Measurements from ENCODE around the gene JAG2.

Gene JAG2

DNA sequence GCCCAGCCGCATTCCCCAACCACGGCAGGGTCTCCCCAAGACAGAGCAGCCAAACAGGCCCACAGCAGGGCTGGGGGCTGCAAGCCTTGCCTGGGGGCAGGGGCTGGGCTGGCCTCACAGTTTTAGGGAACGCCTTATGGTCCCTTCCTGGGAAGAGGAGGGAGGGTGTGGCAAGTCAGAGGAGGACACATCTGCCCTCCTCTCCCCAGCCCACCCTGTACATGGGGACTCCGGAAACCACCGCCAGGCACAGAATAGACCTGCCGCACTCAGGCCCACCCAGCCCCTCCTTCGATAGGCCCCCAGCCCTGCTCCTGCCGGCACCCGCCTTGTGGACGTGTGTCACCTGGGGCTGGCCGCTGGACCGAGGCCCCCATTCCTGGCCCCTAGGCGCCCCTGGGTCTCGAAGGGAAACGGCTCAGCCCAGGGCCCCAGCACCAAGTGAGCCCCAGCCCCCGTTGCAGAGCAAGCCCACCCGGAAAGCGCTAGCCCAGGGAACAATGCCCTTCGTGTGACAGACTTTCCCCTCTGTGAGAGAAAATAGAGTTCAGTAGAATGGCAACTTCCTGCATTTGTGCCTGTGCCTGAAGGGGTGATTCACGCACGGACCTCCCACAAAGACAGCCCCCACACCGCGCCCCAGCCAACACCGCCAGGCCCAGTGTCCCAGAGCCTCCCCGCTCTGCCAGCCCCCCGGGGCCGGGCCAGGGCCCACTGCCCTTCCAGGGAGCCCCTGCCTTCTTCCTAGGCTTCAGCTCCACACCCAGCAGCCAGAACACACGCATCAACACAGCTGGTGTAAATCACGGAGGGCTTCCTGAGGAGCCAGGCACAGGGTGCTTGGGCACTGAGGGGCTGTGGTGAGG lies 24.5 kb upstream of the JAG2 start:
- H3K9ac ChIP-seq (ENCODE audit: low read length): no peak overlapping the region
- H3K4me3 ChIP-seq (ENCODE audit: low read length): no peak overlapping the region
- H3K27ac ChIP-seq (ENCODE audit: low read length): no peak overlapping the region
- no peaks in the 10 kb centered on the region for H3K9me3 ChIP-seq (ENCODE audit: control insufficient read depth, low read depth, low read length)
- no peaks in the 10 kb centered on the region for H3K36me3 ChIP-seq (ENCODE audit: control insufficient read depth, low read depth, low read length)
- peaks cover 37% of the 10 kb centered on the region for H3K27me3 ChIP-seq (ENCODE audit: control insufficient read depth, insufficient read depth, low read length)
- H3K4me1 ChIP-seq (ENCODE audit: control insufficient read depth, low read depth, low read length): peaks cover 10% of the 10 kb centered on the region

DNA sequence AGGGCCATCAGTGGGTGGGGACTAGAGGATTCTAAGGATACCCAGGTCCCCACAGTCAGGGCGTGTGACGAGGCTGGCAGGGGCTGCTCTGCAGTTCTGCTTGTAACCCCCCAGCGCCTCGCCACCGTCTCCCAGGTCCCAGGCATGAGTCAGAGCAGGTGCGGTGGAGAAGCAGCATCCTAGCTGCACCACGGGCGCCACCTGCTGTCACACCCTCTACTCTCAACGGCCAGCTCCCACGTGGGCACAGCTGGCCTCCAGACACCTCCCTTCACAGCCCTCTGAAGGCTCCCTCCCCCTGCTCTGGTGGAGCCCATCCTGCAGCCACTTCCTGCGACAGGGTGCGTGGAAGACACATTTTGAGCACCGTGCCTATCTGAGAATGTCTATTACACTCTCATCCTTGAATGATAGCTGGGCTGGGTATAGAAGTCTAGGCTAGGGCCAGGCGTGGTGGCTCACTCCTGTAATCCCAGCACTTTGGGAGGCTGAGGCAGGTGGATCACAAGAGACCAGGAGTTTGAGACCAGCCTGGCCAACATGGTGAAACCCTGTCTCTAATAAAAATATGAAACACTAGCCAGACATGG lies 19.5 kb upstream of the JAG2 start:
- Histone ChIP-seq H3K9ac (ENCODE audit: low read length) (no peak overlapping the region), H3K9me3 (ENCODE audit: control insufficient read depth, low read depth, low read length) (no peaks in the 10 kb centered on the region), H3K36me3 (ENCODE audit: control insufficient read depth, low read depth, low read length) (no peaks in the 10 kb centered on the region), H3K4me1 (ENCODE audit: control insufficient read depth, low read depth, low read length) (no peaks in the 10 kb centered on the region), H3K27me3 (ENCODE audit: control insufficient read depth, insufficient read depth, low read length) (peaks cover 8% of the 10 kb centered on the region), H3K4me3 (ENCODE audit: low read length) (no peak overlapping the region), H3K27ac (ENCODE audit: low read length) (no peak overlapping the region)

DNA sequence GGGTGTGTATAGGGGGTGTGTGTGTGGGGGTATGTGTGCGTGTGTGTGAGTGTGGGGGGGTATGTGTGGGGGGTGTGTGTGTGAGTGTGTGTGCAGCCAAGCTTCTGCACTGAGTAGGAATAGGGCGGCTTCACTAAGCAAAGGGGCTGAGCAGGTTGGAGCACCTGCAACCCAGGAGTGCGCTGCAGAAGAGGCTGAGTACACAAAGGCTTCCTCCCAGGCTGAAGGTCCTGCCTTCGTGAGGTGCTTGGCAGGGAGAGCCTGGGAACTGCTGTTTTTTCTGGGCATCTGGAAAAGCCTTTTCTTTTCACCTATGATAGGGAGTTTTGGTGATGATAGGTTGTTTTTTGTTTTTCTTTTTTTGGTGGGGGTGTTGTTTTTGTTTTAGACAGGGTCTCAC lies 18.5 kb upstream of the JAG2 start:
- H3K27me3 ChIP-seq (ENCODE audit: control insufficient read depth, insufficient read depth, low read length): peaks cover 16% of the 10 kb centered on the region
- H3K4me3 ChIP-seq (ENCODE audit: low read length): no peak overlapping the region
- no peaks in the 10 kb centered on the region for H3K4me1 ChIP-seq (ENCODE audit: control insufficient read depth, low read depth, low read length)
- H3K27ac ChIP-seq (ENCODE audit: low read length): no peak overlapping the region
- H3K9ac ChIP-seq (ENCODE audit: low read length): no peak overlapping the region
- H3K36me3 ChIP-seq (ENCODE audit: control insufficient read depth, low read depth, low read length): no peaks in the 10 kb centered on the region
- H3K9me3 ChIP-seq (ENCODE audit: control insufficient read depth, low read depth, low read length): no peaks in the 10 kb centered on the region

DNA sequence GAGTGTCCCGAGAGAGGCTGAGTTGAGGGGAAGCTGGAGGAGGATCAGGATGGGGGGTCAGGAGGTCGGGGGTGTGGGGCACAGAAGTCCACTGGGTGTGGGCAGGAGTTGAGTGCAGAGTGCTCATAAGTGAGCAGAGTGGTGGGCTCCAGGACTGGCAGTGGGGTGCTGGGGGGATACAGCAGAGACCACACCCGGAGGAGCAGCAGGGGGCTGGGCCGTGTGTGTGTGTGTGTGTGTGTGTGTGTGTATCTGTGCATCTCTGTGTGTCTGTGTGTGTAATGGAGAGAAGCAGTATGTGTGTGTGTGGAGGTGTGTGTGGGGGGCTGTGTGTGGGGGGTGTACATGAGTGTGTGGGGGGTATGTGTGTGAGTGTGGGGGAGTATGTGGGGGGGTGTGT lies 17.4 kb upstream of the JAG2 start:
- no peaks in the 10 kb centered on the region for H3K4me1 ChIP-seq (ENCODE audit: control insufficient read depth, low read depth, low read length)
- H3K27ac ChIP-seq (ENCODE audit: low read length): no peak overlapping the region
- H3K27me3 ChIP-seq (ENCODE audit: control insufficient read depth, insufficient read depth, low read length): peaks cover 23% of the 10 kb centered on the region
- no peak overlapping the region for H3K9ac ChIP-seq (ENCODE audit: low read length)
- H3K4me3 ChIP-seq (ENCODE audit: low read length): no peak overlapping the region
- no peaks in the 10 kb centered on the region for H3K36me3 ChIP-seq (ENCODE audit: control insufficient read depth, low read depth, low read length)
- H3K9me3 ChIP-seq (ENCODE audit: control insufficient read depth, low read depth, low read length): no peaks in the 10 kb centered on the region

- Histone ChIP-seq H3K36me3 (ENCODE audit: control insufficient read depth, low read depth, low read length) (no peaks in the 10 kb centered on the region), H3K9me3 (ENCODE audit: control insufficient read depth, low read depth, low read length) (no peaks in the 10 kb centered on the region), H3K9ac (ENCODE audit: low read length) (no peak overlapping the region), H3K4me3 (ENCODE audit: low read length) (no peak overlapping the region), H3K27ac (ENCODE audit: low read length) (no peak overlapping the region), H3K4me1 (ENCODE audit: control insufficient read depth, low read depth, low read length) (no peaks in the 10 kb centered on the region), H3K27me3 (ENCODE audit: control insufficient read depth, insufficient read depth, low read length) (peaks cover 29% of the 10 kb centered on the region)
Measured at GRCh38 chr14:105185001-105185400, 16.4 kb upstream of the JAG2 start.

DNA sequence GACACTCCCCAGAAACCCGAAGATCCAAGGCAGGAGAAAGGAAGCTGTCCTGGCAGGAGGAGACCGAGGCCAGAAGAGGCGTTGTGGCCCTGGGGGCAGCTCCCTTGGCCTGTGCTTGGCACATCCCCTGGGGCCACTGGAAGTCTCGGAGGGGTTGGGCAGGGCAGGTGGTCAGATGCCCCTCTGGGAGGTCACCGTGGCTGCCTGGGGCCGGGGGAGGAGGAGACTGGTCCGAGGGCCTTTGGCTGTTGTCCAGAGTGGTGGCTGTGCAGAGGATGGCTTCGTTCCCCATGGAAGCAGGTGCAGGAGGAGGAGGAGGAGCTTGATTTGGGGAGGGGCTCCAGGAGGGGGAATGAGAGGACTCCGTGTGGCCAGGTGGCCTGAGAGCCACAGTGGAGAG lies 15.9 kb upstream of the JAG2 start:
- no peaks in the 10 kb centered on the region for H3K4me1 ChIP-seq (ENCODE audit: control insufficient read depth, low read depth, low read length)
- H3K27ac ChIP-seq (ENCODE audit: low read length): no peak overlapping the region
- H3K9me3 ChIP-seq (ENCODE audit: control insufficient read depth, low read depth, low read length): no peaks in the 10 kb centered on the region
- peaks cover 29% of the 10 kb centered on the region for H3K27me3 ChIP-seq (ENCODE audit: control insufficient read depth, insufficient read depth, low read length)
- H3K4me3 ChIP-seq (ENCODE audit: low read length): no peak overlapping the region
- H3K36me3 ChIP-seq (ENCODE audit: control insufficient read depth, low read depth, low read length): no peaks in the 10 kb centered on the region
- H3K9ac ChIP-seq (ENCODE audit: low read length): no peak overlapping the region

DNA sequence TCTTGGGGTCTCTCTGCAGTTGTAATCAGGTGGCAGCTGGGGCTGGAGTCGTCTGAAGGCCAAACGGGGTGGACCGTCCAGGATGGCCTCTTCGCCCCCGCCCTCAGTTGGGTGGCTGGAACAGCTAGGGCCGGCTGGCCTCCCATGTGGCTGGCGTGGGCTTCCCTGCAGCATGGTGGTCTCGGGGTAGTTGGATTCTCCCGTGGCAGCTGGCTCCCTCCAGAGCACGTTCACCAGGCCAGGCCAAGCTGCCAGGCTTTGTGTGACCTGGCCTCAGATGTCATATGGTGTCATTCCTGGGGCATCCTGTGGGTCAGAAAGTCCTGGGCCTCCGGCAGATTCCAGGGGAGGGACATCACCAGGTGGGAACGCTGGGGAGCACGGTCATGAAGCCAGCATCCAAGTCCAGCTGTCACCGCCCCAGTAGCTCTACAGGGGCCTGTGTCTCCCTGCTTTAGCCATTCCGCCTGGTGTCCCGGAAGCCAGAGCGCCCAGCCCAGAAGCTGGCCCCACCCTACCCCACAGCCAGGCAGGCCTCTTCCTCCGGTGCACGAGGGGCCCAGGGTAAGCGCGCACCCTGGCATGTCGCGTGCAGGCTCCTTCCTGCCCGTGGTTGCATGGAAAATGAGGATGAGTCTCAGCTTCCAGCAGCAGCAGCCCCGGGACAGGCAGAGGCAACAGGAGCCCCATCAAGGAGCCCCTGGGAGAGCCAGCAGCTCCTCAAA lies 13.9 kb upstream of the JAG2 start:
- Histone ChIP-seq H3K4me3 (ENCODE audit: low read length) (no peak overlapping the region), H3K27me3 (ENCODE audit: control insufficient read depth, insufficient read depth, low read length) (peaks cover 29% of the 10 kb centered on the region), H3K27ac (ENCODE audit: low read length) (no peak overlapping the region), H3K9me3 (ENCODE audit: control insufficient read depth, low read depth, low read length) (no peaks in the 10 kb centered on the region), H3K4me1 (ENCODE audit: control insufficient read depth, low read depth, low read length) (no peaks in the 10 kb centered on the region), H3K36me3 (ENCODE audit: control insufficient read depth, low read depth, low read length) (no peaks in the 10 kb centered on the region), H3K9ac (ENCODE audit: low read length) (no peak overlapping the region)

DNA sequence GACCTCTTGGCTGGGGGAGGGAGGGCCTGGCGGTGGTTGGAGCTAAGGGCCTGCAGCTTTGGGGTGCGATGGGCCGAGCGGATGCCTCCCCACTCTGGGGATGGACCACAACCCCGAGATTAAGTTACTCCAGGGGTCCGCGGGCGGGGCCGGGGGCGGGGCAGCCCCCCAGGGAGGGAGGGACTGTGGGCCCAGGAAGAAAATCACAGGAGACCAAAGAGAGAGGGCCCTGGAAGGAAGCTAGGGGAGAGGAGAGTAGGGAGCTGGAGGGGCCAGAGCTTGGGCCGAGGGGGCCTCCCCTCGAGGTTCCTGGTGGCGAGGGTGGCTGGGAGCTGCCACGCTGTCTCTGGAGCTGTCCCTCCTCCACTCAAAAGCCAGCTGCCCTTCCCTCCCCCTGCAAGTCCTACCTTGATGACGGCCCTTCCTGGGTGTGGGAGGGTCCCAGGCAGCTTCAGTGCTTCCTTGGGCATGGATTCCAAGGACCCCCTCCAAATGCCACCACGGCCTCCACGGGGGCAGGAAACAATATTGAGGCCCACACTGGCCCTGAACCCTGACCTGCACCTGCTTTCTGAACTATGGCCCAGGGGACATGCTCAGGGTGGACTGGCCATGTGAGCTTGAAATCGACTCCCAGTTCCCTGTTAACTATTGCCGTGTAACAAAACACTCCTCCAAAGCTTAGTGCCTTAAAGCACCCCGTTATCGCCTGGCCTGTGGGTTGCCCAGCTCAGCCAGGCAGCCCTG lies 13.1 kb upstream of the JAG2 start:
- Histone ChIP-seq H3K4me1 (ENCODE audit: control insufficient read depth, low read depth, low read length) (no peaks in the 10 kb centered on the region), H3K27me3 (ENCODE audit: control insufficient read depth, insufficient read depth, low read length) (peaks cover 29% of the 10 kb centered on the region), H3K4me3 (ENCODE audit: low read length) (peak overlapping the region; percentile 50), H3K36me3 (ENCODE audit: control insufficient read depth, low read depth, low read length) (no peaks in the 10 kb centered on the region), H3K9me3 (ENCODE audit: control insufficient read depth, low read depth, low read length) (no peaks in the 10 kb centered on the region), H3K9ac (ENCODE audit: low read length) (no peak overlapping the region), H3K27ac (ENCODE audit: low read length) (no peak overlapping the region)

- peaks cover 29% of the 10 kb centered on the region for H3K27me3 ChIP-seq (ENCODE audit: control insufficient read depth, insufficient read depth, low read length)
Measured at GRCh38 chr14:105180592-105181548, 12.3 kb upstream of the JAG2 start, which contains the start of gene NUDT14. NUDT14 (minus strand) TSS chr14:105181312; CDS start chr14:105181209, 103 bp downstream.

GRCh38 chr14:105179191-105179590 lies 10.6 kb upstream of the JAG2 start:
- Histone ChIP-seq H3K9ac (ENCODE audit: low read length) (no peak overlapping the region), H3K27ac (ENCODE audit: low read length) (no peak overlapping the region), H3K27me3 (ENCODE audit: control insufficient read depth, insufficient read depth, low read length) (peaks cover 29% of the 10 kb centered on the region), H3K4me3 (ENCODE audit: low read length) (no peak overlapping the region), H3K4me1 (ENCODE audit: control insufficient read depth, low read depth, low read length) (no peaks in the 10 kb centered on the region), H3K36me3 (ENCODE audit: control insufficient read depth, low read depth, low read length) (no peaks in the 10 kb centered on the region), H3K9me3 (ENCODE audit: control insufficient read depth, low read depth, low read length) (no peaks in the 10 kb centered on the region)

More at GRCh38 chr14:105180592-105181548, 12.3 kb upstream of the JAG2 start, which contains the start of gene NUDT14:
- H3K9ac ChIP-seq (ENCODE audit: low read length): no peak within 1 kb of the TSS
- H3K4me3 ChIP-seq (ENCODE audit: low read length): peak within 1 kb of the TSS; percentile 50
- H3K27ac ChIP-seq (ENCODE audit: low read length): no peak within 1 kb of the TSS
- no peaks in the 10 kb centered on the region for H3K36me3 ChIP-seq (ENCODE audit: control insufficient read depth, low read depth, low read length)
- H3K9me3 ChIP-seq (ENCODE audit: control insufficient read depth, low read depth, low read length): no peaks in the 10 kb centered on the region
- no peaks in the 10 kb centered on the region for H3K4me1 ChIP-seq (ENCODE audit: control insufficient read depth, low read depth, low read length)

Data from iPS-18a (cell line).